CD4-positive, alpha-beta T cell (primary cell): ENCODE measurements around the gene MTHFD2L. TPM values are rescaled to one million over a fixed set of nuclear protein-coding genes. Genes with fewer than 3 reads are reported as not detected.

Experiments used
- ATAC-seq: fragments of 200-7000 bp; cut with Tn5 transposase; one replicate; pipeline ENCODE4 v1.10.0; 2022; ENCODE audit warnings: mild to moderate bottlenecking; ENCODE audit not compliant: poor library complexity
- CTCF ChIA-PET: fragments of 350-600 bp; sonication (Branson Sonifier 250); formaldehyde crosslinking; loops from one replicate; lab custom pipeline; 2021; ENCODE audit warnings: antibody characterized with exemption, inconsistent platforms; lab: Charles Lee
- POLR2A ChIA-PET: fragments of 350-600 bp; sonication (Branson Sonifier 250); formaldehyde crosslinking; loops from one replicate; lab custom pipeline; 2021; ENCODE audit warnings: antibody characterized with exemption, inconsistent platforms; lab: Charles Lee
- DNase-seq, 14 experiments: peaks; one replicate each; pipeline ENCODE4 v3.0.0-alpha.2; 2013 to 2020; ENCODE audit warnings: mixed read lengths in 2 of 14
- H3K27ac ChIP-seq, 2 donors: one replicate each; pipeline versions ENCODE4 v1.5.1 to v1.7.0; 2013; ENCODE audit warnings: low read length in 2 of 2, low read depth in 1 of 2, mild to moderate bottlenecking in 1 of 2
- H3K27me3 ChIP-seq, 2 experiments: 1 replicate in 1 of 2; 2 replicates in 1 of 2; pipeline versions ENCODE4 v1.6.1 to v1.7.0; 2013; ENCODE audit warnings: low read length in 2 of 2, control low read depth in 1 of 2, mild to moderate bottlenecking in 1 of 2, moderate library complexity in 1 of 2; ENCODE audit not compliant: insufficient read depth in 2 of 2, control insufficient read depth in 1 of 2
- H3K36me3 ChIP-seq: one replicate; pipeline ENCODE4 v1.6.1; 2013; ENCODE audit warnings: low read length, control low read depth; ENCODE audit not compliant: insufficient read depth
- H3K4me1 ChIP-seq: one replicate; pipeline ENCODE4 v1.6.1; 2013; ENCODE audit warnings: low read length, control low read depth; ENCODE audit not compliant: insufficient read depth
- H3K4me3 ChIP-seq: one replicate; pipeline ENCODE4 v1.5.1; 2013; ENCODE audit warnings: mild to moderate bottlenecking, low read length, moderate library complexity
- H3K9me3 ChIP-seq, 2 experiments: 1 replicate in 1 of 2; 2 replicates in 1 of 2; pipeline versions ENCODE4 v1.6.1 to v1.7.0; 2013; ENCODE audit warnings: low read length in 2 of 2, mild to moderate bottlenecking in 2 of 2, control low read depth in 1 of 2, moderate library complexity in 1 of 2; ENCODE audit not compliant: control insufficient read depth in 1 of 2, insufficient read depth in 1 of 2
- H3K27ac Mint-ChIP-seq: one replicate; pipeline ENCODE4 v1.8.0; 2020; ENCODE audit warnings: mixed read lengths
- H3K27me3 Mint-ChIP-seq: one replicate; pipeline ENCODE4 v1.8.0; 2021; ENCODE audit warnings: mixed read lengths
- H3K36me3 Mint-ChIP-seq: one replicate; pipeline ENCODE4 v1.8.0; 2021; ENCODE audit warnings: low read depth, mixed read lengths
- H3K4me1 Mint-ChIP-seq: one replicate; pipeline ENCODE4 v1.8.0; 2021; ENCODE audit warnings: low read depth, mixed read lengths
- H3K4me3 Mint-ChIP-seq: one replicate; pipeline ENCODE4 v1.8.0; 2020; ENCODE audit warnings: mild to moderate bottlenecking, mixed read lengths
- H3K9me3 Mint-ChIP-seq: one replicate; pipeline ENCODE4 v1.8.0; 2020; ENCODE audit warnings: mixed read lengths
- CTCF ChIP-seq: fragments of 200-600 bp; IDR thresholded peaks from one replicate; pipeline ENCODE4 v1.8.0; 2022; ENCODE audit warnings: antibody characterized with exemption, mild to moderate bottlenecking
- intact Hi-C, 2 experiments: fragments of 100-400 bp; cut with DNase I in 1 of 2; cut with micrococcal nuclease in 1 of 2; formaldehyde crosslinking; loops; one replicate each; pipeline versions ENCODE4 v1.15.1 to v1.9.0; 2023 to 2025; cut with DNase I, micrococcal nuclease
- total RNA-seq, 174 experiments: library from RNA in 2 of 174; stranded (reverse) in 2 of 174; gene quantifications; one replicate each; pipeline ENCODE4 v1.2.3 and lab custom pipeline; 2021 to 2026

Gene MTHFD2L
- total RNA-seq, 2 experiments from 2014 or later, result 13.7 to 14.4 TPM

GRCh38 chr4:74267998-74268606 is 110.2 kb downstream of the MTHFD2L start:
- Mint-ChIP-seq H3K4me3 (no peak overlapping the region), H3K27me3 (no peaks in the 10 kb centered on the region), H3K9me3 (no peaks in the 10 kb centered on the region), H3K36me3 (no peaks in the 10 kb centered on the region), H3K27ac (no peak overlapping the region), H3K4me1 (peaks cover 4% of the 10 kb centered on the region)
- POLR2A ChIA-PET, result no interaction called here
- no peak overlapping the region for H3K27ac ChIP-seq
- H3K4me3 ChIP-seq, result no peak overlapping the region
- H3K4me1 ChIP-seq, result no peaks in the 10 kb centered on the region
- no peak for TF ChIP-seq CTCF
- DNase-seq, result no peak
- intact Hi-C loops, result no loop called here
- H3K36me3 ChIP-seq, result no peaks in the 10 kb centered on the region
- CTCF ChIA-PET, result no interaction called here
- H3K9me3 ChIP-seq, result no peaks in the 10 kb centered on the region
- ATAC-seq, result no peak
- H3K27me3 ChIP-seq, result no peaks in the 10 kb centered on the region

DNA sequence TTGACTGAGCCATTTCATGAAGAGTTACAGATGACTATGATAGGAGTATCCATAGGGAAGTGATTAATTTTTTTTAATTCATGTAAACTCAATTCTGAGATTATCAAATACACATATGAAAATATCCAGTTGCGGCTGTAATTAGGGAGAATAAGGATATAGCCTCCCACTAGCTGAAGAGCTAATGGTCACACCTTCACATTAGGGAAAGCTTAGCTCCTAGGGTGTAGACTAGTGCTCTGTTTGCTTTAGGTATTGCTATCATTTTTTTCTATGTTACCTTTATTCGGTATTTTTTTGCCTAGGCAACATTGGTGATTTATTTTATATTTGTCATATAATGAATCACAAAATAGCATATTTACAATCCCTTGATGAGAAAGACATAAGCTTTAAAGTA is 110.7 kb downstream of the MTHFD2L start:
- Mint-ChIP-seq H3K27me3 (no peaks in the 10 kb centered on the region), H3K9me3 (no peaks in the 10 kb centered on the region), H3K36me3 (no peaks in the 10 kb centered on the region), H3K4me3 (no peak overlapping the region), H3K27ac (no peak overlapping the region), H3K4me1 (peaks cover 4% of the 10 kb centered on the region)
- intact Hi-C loops, result no loop called here
- POLR2A ChIA-PET, result no interaction called here
- Histone ChIP-seq H3K4me3 (no peak overlapping the region), H3K27ac (no peak overlapping the region), H3K36me3 (no peaks in the 10 kb centered on the region), H3K27me3 (no peaks in the 10 kb centered on the region), H3K9me3 (no peaks in the 10 kb centered on the region), H3K4me1 (no peaks in the 10 kb centered on the region)
- CTCF ChIA-PET, result interaction anchor here (0.9 kb wide), 1 partner anchor 20 kb away, joined by 3 read pairs; no protein-coding TSS in a partner anchor
- ATAC-seq, result no peak
- no peak for TF ChIP-seq CTCF
- DNase-seq, result no peak

- CTCF ChIA-PET, result no interaction called here
- H3K4me1 Mint-ChIP-seq, result no peaks in the 10 kb centered on the region
- ATAC-seq, result no peak
Observed at GRCh38 chr4:74278490-74278889, 120.6 kb downstream of the MTHFD2L start.

More at GRCh38 chr4:74278490-74278889, 120.6 kb downstream of the MTHFD2L start:
- POLR2A ChIA-PET, result no interaction called here
- intact Hi-C loops, result no loop called here
- Mint-ChIP-seq H3K36me3 (peaks cover 1% of the 10 kb centered on the region), H3K27ac (no peak overlapping the region), H3K9me3 (no peaks in the 10 kb centered on the region), H3K27me3 (no peaks in the 10 kb centered on the region), H3K4me3 (no peak overlapping the region)
- H3K36me3 ChIP-seq, result no peaks in the 10 kb centered on the region
- no peak for TF ChIP-seq CTCF
- H3K4me3 ChIP-seq, result no peak overlapping the region
- DNase-seq, result no peak
- no peaks in the 10 kb centered on the region for H3K9me3 ChIP-seq
- H3K4me1 ChIP-seq, result no peaks in the 10 kb centered on the region
- no peak overlapping the region for H3K27ac ChIP-seq
- no peaks in the 10 kb centered on the region for H3K27me3 ChIP-seq
